Smooth muscle cell (in vitro differentiated cells): ENCODE measurements around the gene RNU5D-1. TPM values are rescaled to one million over a fixed set of nuclear protein-coding genes. Genes with fewer than 3 reads are reported as not detected.

Experiments used
- DNase-seq: peaks from one replicate; lab custom pipeline; 2025; ENCODE audit not compliant: unreplicated experiment; lab: John Stamatoyannopoulos, UW
- H2AFZ ChIP-seq: fragments of 200-600 bp; sonication (generic); 2 replicates; pipeline ENCODE4 v1.6.0; 2016; ENCODE audit warnings: antibody characterized with exemption, low read depth, mild to moderate bottlenecking
- H3F3A ChIP-seq: fragments of 200-600 bp; sonication (generic); 2 replicates; pipeline ENCODE4 v1.6.0; 2017; ENCODE audit warnings: antibody characterized with exemption, low read depth
- H3K27ac ChIP-seq: fragments of 200-600 bp; sonication (generic); 2 replicates; pipeline ENCODE4 v1.5.1; 2016; ENCODE audit warnings: low read depth, mild to moderate bottlenecking
- H3K27me3 ChIP-seq: fragments of 200-600 bp; sonication (generic); 2 replicates; pipeline ENCODE4 v1.6.1; 2016; ENCODE audit warnings: low read depth, mild to moderate bottlenecking
- H3K36me3 ChIP-seq: fragments of 200-600 bp; sonication (generic); 2 replicates; pipeline ENCODE4 v1.5.1; 2016; ENCODE audit warnings: low read depth
- H3K4me1 ChIP-seq: fragments of 200-600 bp; sonication (generic); 2 replicates; pipeline ENCODE4 v1.5.1; 2016; ENCODE audit warnings: low read depth
- H3K4me2 ChIP-seq: fragments of 200-600 bp; sonication (generic); 2 replicates; pipeline ENCODE4 v1.6.0; 2016; ENCODE audit warnings: mild to moderate bottlenecking
- H3K4me3 ChIP-seq: fragments of 200-600 bp; sonication (generic); 2 replicates; pipeline ENCODE4 v1.5.1; 2016; ENCODE audit warnings: mild to moderate bottlenecking
- H3K79me2 ChIP-seq: fragments of 200-600 bp; sonication (generic); 2 replicates; pipeline ENCODE4 v1.6.0; 2016; ENCODE audit warnings: low read depth, mild to moderate bottlenecking
- H3K9ac ChIP-seq: fragments of 200-600 bp; sonication (generic); 2 replicates; pipeline ENCODE4 v1.6.0; 2016; ENCODE audit warnings: low read depth
- H3K9me3 ChIP-seq: fragments of 200-600 bp; sonication (generic); replicated peaks from 2 replicates; pipeline ENCODE4 v1.5.1; 2016; ENCODE audit warnings: low read depth
- H4K20me1 ChIP-seq: fragments of 200-600 bp; sonication (generic); 2 replicates; pipeline ENCODE4 v1.6.0; 2016; ENCODE audit warnings: low read depth
- CTCF ChIP-seq: fragments of 200-600 bp; sonication (generic); IDR thresholded peaks from 2 replicates; pipeline ENCODE4 v1.5.1; 2017; ENCODE audit warnings: borderline replicate concordance, mild to moderate bottlenecking, antibody characterized with exemption; ENCODE audit not compliant: insufficient read depth, poor library complexity, severe bottlenecking
- WGBS: methylation state at CpG from one replicate; pipeline ENCODE4 v1.1.7; 2016; ENCODE audit warnings: low lambda C conversion rate; 5-methylcytosine and 5-hydroxymethylcytosine counted together
- polyA plus RNA-seq: library from polyadenylated mRNA; unstranded; fragments of >200 nt; fragmentation: Nextera tagmentation; extraction: Ambion mirVana; gene quantifications from 2 replicates; pipeline ENCODE4 v1.2.1, GENCODE V29; 2016
- total RNA-seq: library from RNA; depleted of rRNA; stranded (reverse); fragments of >200 nt; gene quantifications from 2 replicates; pipeline ENCODE4 v1.2.3, GENCODE V29; 2014

RNU5D-1 gene
- total and polyA plus RNA-seq, 2 experiments from 2014 or later = not detected

GRCh38 chr1:44688760-44689446 lies 42.1 kb downstream of the RNU5D-1 start:
- no peak for DNase-seq
- Histone ChIP-seq H3F3A (no peaks in the 10 kb centered on the region), H3K4me3 (no peak overlapping the region), H3K4me1 (no peaks in the 10 kb centered on the region), H3K27me3 (no peaks in the 10 kb centered on the region), H3K4me2 (no peak overlapping the region), H4K20me1 (no peaks in the 10 kb centered on the region), H2AFZ (no peak overlapping the region), H3K9me3 (no peaks in the 10 kb centered on the region), H3K36me3 (no peaks in the 10 kb centered on the region), H3K27ac (no peak overlapping the region), H3K79me2 (no peaks in the 10 kb centered on the region), H3K9ac (no peak overlapping the region)
- 87% methylated on average over 12 of the region's 12 CpGs for WGBS
- TF ChIP-seq CTCF = no peak

- Histone ChIP-seq H3K36me3 (no peaks in the 10 kb centered on the region), H3K4me2 (no peak overlapping the region), H3K4me1 (no peaks in the 10 kb centered on the region), H3K27me3 (no peaks in the 10 kb centered on the region), H4K20me1 (no peaks in the 10 kb centered on the region), H2AFZ (no peak overlapping the region), H3K9ac (no peak overlapping the region), H3K79me2 (no peaks in the 10 kb centered on the region), H3K4me3 (no peak overlapping the region), H3K27ac (no peak overlapping the region), H3F3A (no peaks in the 10 kb centered on the region), H3K9me3 (no peaks in the 10 kb centered on the region)
- DNase-seq = no peak
- WGBS = 91% methylated on average over 8 of the region's 8 CpGs
- TF ChIP-seq CTCF = no peak
Measured at GRCh38 chr1:44685881-44686280, 45.1 kb downstream of the RNU5D-1 start.

GRCh38 chr1:44685218-44685617 lies 45.8 kb downstream of the RNU5D-1 start:
- H3K4me3 ChIP-seq = no peak overlapping the region

More at GRCh38 chr1:44685218-44685617, 45.8 kb downstream of the RNU5D-1 start:
- DNase-seq = no peak
- no peak for TF ChIP-seq CTCF
- H3K4me2 ChIP-seq = no peak overlapping the region
- no peaks in the 10 kb centered on the region for H4K20me1 ChIP-seq
- no peaks in the 10 kb centered on the region for H3F3A ChIP-seq
- no peaks in the 10 kb centered on the region for H3K79me2 ChIP-seq
- no peaks in the 10 kb centered on the region for H3K4me1 ChIP-seq
- H3K36me3 ChIP-seq = no peaks in the 10 kb centered on the region
- no peak overlapping the region for H3K9ac ChIP-seq
- H3K9me3 ChIP-seq = no peaks in the 10 kb centered on the region
- no peak overlapping the region for H2AFZ ChIP-seq
- 97% methylated on average over 4 of the region's 4 CpGs for WGBS
- H3K27me3 ChIP-seq = no peaks in the 10 kb centered on the region
- no peak overlapping the region for H3K27ac ChIP-seq
